ENCODE measurements around the gene ASB15.

GRCh38 chr7:123681561-123681960 is 79.9 kb downstream of the ASB15 start:
- TF ChIP-seq CTCF (IDR thresholded peaks at IDR 0.05) = no peak
- no peak for TF ChIP-seq POLR2A (IDR thresholded peaks at IDR 0.05)

Data from esophagus squamous epithelium (tissue), 4 donors.